Colon (tissue), 2 donors: ENCODE results near the gene CDK11A.
A peak's percentile ranks its signal among the peaks of the same experiment; 100 is the strongest.
"Not testable (repeated sequence)": the region's sequence is repeated elsewhere in the genome, so short reads cannot be mapped to it uniquely, and the experiment has no call there.

Experiments used
- FAIRE-seq: peaks from 2 replicates; lab custom pipeline; 2012; peaks lifted over from hg19 to GRCh38; lab: Jason Lieb, UNC
- donor health status: control.
- donor health status: control.

The CDK11A gene

DNA sequence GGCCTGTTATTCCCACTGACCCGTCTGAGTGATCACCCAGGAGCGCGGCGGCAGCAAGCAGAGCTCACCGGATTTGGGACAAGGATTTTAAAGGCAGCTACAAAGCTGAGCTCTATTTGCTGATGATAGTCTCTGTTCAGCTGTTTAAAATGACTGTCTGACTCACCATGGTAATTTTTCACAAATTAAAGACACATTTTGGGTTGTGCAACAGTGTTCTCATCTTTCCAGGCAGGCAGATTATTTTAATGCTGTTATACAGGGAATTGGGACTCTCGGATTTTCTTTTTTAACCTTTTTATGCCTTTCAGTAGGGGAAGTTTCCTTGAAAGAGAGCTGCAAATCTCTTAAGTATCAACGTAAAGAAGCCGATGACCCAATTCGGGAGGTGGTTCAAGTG is 61.8 kb downstream of the CDK11A start:
- FAIRE-seq: not testable (repeated sequence)

DNA sequence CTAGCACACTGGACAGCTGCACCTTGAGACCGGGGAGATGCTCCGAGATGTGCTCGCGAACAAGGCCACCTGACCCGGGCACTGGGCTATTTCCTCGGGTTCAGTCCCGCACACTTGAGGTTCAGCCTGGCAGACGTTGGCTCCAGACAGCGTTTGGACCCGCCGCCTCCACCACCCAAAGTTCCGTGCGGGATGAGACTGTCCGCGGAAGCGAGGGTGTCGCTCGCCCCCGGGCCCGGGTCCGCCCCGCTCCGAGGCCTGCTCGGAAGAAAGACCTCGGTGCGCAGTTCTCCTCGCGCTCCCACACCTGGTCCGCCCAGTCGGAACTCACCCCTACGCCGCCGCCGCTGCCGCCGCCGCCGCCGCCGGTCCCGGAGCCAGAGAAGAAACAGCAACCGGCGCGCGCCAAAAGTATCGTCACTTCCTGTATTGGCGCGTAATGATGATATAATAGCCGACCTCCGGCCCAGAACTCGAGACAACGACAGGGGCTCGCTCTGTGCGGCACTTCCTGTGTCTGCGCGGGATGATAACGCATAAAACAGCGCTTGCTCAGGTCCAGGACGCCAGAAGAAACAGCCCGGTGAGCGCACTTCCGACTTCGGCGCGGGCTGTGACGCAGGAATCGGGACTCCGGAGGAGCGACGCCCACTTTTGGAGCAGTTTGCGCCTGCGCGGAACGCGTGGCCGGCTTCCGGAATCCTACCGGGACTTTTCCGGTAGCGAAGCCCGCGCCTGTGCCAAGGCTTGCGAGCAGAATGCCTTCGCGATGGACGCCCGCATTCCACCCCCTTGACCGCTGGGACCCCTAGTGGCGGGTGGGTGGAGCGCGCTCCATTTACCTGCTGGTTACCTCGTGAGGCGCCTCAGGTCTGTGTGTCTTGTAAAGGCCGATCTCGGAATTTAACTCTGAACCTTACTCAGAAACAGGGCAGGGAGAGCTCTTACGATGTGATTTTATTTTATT is 65.3 kb downstream of the CDK11A start, which contains the start of gene CDK11B:
TSS of gene CDK11B (minus strand) at position 422 of the 967 bp plus-strand sequence. CDS start 1,519 bp downstream, outside the sequence.
- peak; percentile 51 for FAIRE-seq
